ENCODE results near the gene SND1. TPM values are rescaled to one million over a fixed set of nuclear protein-coding genes. Genes with fewer than 3 reads are reported as not detected.
A peak's percentile ranks its signal among the peaks of the same experiment; 100 is the strongest.

SND1 gene
- total RNA-seq, 1 experiment from 2014 or later = 218 TPM

- H3K9me3 Mint-ChIP-seq = no peaks in the 10 kb centered on the region
- no peak overlapping the region for H4K5ac ChIP-seq (ENCODE audit: insufficient read length, low read depth, low read length)
- no peak overlapping the region for H3K9ac ChIP-seq (ENCODE audit: extremely low read depth, insufficient read length, low read length)
- no peak overlapping the region for H3K4ac ChIP-seq (ENCODE audit: low read depth, low read length)
- H2BK15ac ChIP-seq (ENCODE audit: low read depth, low read length) = no peak overlapping the region
- H2BK20ac ChIP-seq (ENCODE audit: low read depth, low read length, poor library complexity, severe bottlenecking) = no peak overlapping the region
- H3K4me1 Mint-ChIP-seq = peaks cover 28 to 29% of the 10 kb centered on the region in 2 experiments
- H3K56ac ChIP-seq (ENCODE audit: insufficient read length, low read depth, low read length) = no peak overlapping the region
- H3K18ac ChIP-seq (ENCODE audit: insufficient read length, low read depth, low read length) = no peak overlapping the region
- H2BK12ac ChIP-seq (ENCODE audit: insufficient read length, low read depth, low read length) = no peak overlapping the region
- no peak overlapping the region for H4K91ac ChIP-seq (ENCODE audit: insufficient read length, low read depth, low read length)
- no peak overlapping the region for H2AFZ ChIP-seq (ENCODE audit: low read length)
- H3K27ac ChIP-seq (ENCODE audit: insufficient read length, low read depth, low read length) = no peak overlapping the region
- no CpG with 5 or more reads among the region's 4 CpGs for WGBS (ENCODE audit: extremely low coverage, insufficient read length, low lambda C conversion rate)
- no peak overlapping the region for H4K8ac ChIP-seq (replicated peaks; ENCODE audit: insufficient read length, low read depth, low read length)
- H3K23ac ChIP-seq (ENCODE audit: insufficient read length, low read depth, low read length) = no peak overlapping the region
- no peak overlapping the region for H3K4me2 ChIP-seq (ENCODE audit: insufficient read depth, insufficient read length, low read length)
- H3K79me1 ChIP-seq (ENCODE audit: insufficient read depth, low read depth, low read length, poor library complexity, severe bottlenecking) = no peaks in the 10 kb centered on the region
- H3K4me1 ChIP-seq (ENCODE audit: insufficient read depth, low read length) = peaks cover 6% of the 10 kb centered on the region; the same call in 1 of the 2 replicates
- no peak overlapping the region for H3T11ph ChIP-seq (ENCODE audit: low read length)
- H2BK5ac ChIP-seq (ENCODE audit: insufficient read length, low read length) = no peak overlapping the region
- no peaks in the 10 kb centered on the region for H3K27me3 ChIP-seq (ENCODE audit: insufficient read depth, low read length)
- H3K4me3 Mint-ChIP-seq = no peak overlapping the region
- H3K9me3 ChIP-seq (ENCODE audit: control insufficient read depth, low read depth, low read length) = no peaks in the 10 kb centered on the region
- H3K36me3 Mint-ChIP-seq (ENCODE audit: insufficient read depth in 1 of 3, low read depth in 3 of 3) = peaks cover 7 to 10% (median 7%) of the 10 kb centered on the region in 3 experiments
- no peaks in the 10 kb centered on the region for H3K79me2 ChIP-seq (ENCODE audit: insufficient read depth, low read length)
- no peak for DNase-seq
- no peaks in the 10 kb centered on the region for H4K20me1 ChIP-seq (ENCODE audit: control insufficient read depth, insufficient read depth, insufficient read length)
- H3K23me2 ChIP-seq (ENCODE audit: insufficient read length, low read depth, low read length, poor library complexity, severe bottlenecking) = no peaks in the 10 kb centered on the region
- no peak overlapping the region for H2AK5ac ChIP-seq (ENCODE audit: insufficient read length, low read length)
- TF ChIP-seq CTCF (conservative IDR thresholded peaks at IDR 0.05) = no peak
- no peak overlapping the region for H3K14ac ChIP-seq (ENCODE audit: insufficient read depth, low read length)
- peak overlapping the region in 1 of 3 experiments; percentile 79; a peak in 2 of 7 replicates for H3K27ac Mint-ChIP-seq
- H2BK120ac ChIP-seq (ENCODE audit: low read depth, low read length, poor library complexity, severe bottlenecking) = no peak overlapping the region
- H3K27me3 Mint-ChIP-seq (ENCODE audit: low read depth) = no peaks in the 10 kb centered on the region
These were observed 334.9 kb downstream of the SND1 start for GRCh38 chr7:127986581-127987521.

All from H9 (cell line).